HUES48 (cell line): Measurements from ENCODE around the gene IFT20.

Experiments used
- H3K27ac ChIP-seq: one replicate; pipeline ENCODE4 v1.7.0; 2013; ENCODE audit warnings: low read depth, low read length, inconsistent platforms
- H3K27me3 ChIP-seq: 2 replicates; pipeline ENCODE4 v1.6.1; 2013; ENCODE audit warnings: mild to moderate bottlenecking, low read length; ENCODE audit not compliant: control insufficient read depth, insufficient read depth
- H3K36me3 ChIP-seq: 2 replicates; pipeline ENCODE4 v1.6.1; 2013; ENCODE audit warnings: low read length; ENCODE audit not compliant: control insufficient read depth, insufficient read depth
- H3K4me1 ChIP-seq: 2 replicates; pipeline ENCODE4 v1.6.1; 2013; ENCODE audit warnings: mild to moderate bottlenecking, low read length; ENCODE audit not compliant: control insufficient read depth, insufficient read depth
- H3K4me3 ChIP-seq: 2 replicates; pipeline ENCODE4 v1.5.1; 2013; ENCODE audit warnings: mild to moderate bottlenecking, low read depth, low read length
- H3K9ac ChIP-seq: 2 replicates; pipeline ENCODE4 v1.6.1; 2013; ENCODE audit warnings: mild to moderate bottlenecking, low read depth, low read length, moderate library complexity
- H3K9me3 ChIP-seq: 2 replicates; pipeline ENCODE4 v1.6.1; 2013; ENCODE audit warnings: low read length; ENCODE audit not compliant: control insufficient read depth, insufficient read depth

IFT20 gene

DNA sequence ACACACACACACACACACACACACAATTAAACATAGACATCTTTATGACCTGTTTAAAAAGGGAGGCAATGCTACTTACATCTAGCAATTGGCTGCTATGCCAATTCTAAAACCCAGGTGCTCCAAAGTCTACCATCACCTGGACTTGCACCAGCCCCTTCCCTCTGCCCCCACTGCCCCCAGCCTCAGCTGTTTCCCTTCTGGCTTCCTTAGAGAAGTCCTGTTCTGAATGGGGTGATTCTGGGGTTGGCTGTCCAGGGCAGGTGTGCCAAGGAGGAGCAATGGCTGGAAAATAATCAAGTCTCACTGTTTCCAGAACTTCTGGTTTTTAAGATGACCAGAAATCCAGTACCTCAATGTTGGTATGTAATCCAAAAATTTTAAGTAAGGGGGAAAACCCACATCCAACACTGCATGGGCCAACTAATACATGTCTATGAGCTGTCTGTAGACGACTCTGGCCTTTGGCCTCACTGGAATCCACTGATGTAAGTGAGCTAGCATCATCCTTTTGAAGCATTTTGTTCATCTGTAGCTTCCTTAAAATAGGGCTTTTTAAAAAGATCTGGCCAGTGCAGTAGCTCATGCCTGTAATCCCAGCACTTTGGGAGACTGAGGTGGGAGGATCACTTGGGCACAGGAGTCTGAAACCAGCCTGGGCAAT, 2.1 kb downstream of the IFT20 start:
- peaks cover 7% of the 10 kb centered on the region for H3K4me1 ChIP-seq
- H3K27ac ChIP-seq = no peak overlapping the region
- no peaks in the 10 kb centered on the region for H3K27me3 ChIP-seq
- no peak overlapping the region for H3K4me3 ChIP-seq
- no peak overlapping the region for H3K9ac ChIP-seq
- peaks cover 13% of the 10 kb centered on the region for H3K36me3 ChIP-seq
- no peaks in the 10 kb centered on the region for H3K9me3 ChIP-seq

DNA sequence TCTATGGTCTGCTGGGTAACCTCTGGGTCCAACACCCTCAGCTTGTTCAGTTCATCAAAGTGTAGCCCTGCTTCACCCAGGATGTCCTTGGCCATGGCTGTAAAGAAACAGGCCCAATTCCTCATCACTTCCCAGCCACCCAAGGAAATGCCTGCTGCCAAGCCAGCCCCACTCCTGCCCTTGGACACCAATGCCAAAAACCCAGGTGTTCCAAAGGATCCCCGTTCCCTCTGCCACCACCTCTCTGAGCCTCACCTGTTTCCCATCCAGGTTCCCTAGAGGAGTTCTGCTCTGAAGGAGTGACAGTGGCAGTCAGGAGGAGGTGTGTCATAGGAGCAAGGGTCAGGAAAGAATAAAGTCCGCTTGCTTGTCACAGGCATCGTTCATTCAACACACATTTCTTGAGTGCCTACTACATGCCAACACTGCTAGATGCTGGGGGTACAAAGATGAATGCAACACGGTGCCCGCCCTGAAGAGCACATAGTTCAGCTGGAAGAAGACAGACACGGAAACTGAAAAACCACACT, 3.3 kb downstream of the IFT20 start:
- no peak overlapping the region for H3K27ac ChIP-seq
- H3K27me3 ChIP-seq = no peaks in the 10 kb centered on the region
- H3K4me3 ChIP-seq = no peak overlapping the region
- H3K9ac ChIP-seq = no peak overlapping the region
- H3K9me3 ChIP-seq = no peaks in the 10 kb centered on the region
- H3K4me1 ChIP-seq = peaks cover 5% of the 10 kb centered on the region
- peaks cover 25% of the 10 kb centered on the region for H3K36me3 ChIP-seq

DNA sequence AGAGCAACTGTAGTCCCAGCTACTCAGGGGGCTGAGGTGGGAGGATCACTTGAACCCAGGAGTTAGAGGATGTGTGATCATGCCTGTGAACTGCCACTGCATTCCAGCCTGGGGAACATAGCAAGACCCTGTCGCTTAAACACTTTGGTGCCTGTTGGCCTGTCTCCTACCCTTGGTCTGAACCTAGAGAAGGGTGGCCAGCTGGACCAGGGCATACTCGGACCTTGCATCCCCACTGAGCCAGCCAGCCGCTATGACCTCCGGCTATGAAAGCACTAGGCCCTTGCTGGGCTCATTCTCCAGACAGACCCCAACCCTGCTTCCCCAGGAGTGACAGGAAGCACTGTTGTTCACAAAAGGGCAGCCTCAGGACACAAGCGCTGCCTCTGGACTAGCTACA, 4.6 kb downstream of the IFT20 start:
- Histone ChIP-seq H3K9ac (no peak overlapping the region), H3K4me3 (no peak overlapping the region), H3K27me3 (no peaks in the 10 kb centered on the region), H3K36me3 (peaks cover 38% of the 10 kb centered on the region), H3K9me3 (no peaks in the 10 kb centered on the region), H3K4me1 (no peaks in the 10 kb centered on the region), H3K27ac (no peak overlapping the region)

DNA sequence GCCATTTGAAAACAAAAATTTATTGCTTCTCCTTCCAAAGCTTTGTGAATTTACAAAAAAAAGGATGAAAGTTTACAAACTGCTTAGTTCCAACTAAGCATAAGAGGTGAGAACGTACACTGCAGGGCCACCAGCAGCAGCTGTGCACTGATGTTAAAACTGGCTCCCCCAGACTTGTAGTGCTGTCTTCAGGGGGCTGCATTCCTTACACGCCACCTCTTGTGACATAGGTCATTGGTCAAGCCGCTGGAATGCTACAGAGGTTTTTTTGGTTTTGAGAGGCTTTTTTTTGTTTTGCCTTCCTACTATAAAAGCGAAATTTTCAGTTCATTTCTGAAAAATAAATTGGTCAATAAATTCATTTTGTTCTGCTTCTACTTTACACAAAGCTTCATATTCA, 6.9 kb downstream of the IFT20 start:
- Histone ChIP-seq H3K27ac (no peak overlapping the region), H3K9me3 (no peaks in the 10 kb centered on the region), H3K27me3 (no peaks in the 10 kb centered on the region), H3K36me3 (peaks cover 47% of the 10 kb centered on the region), H3K9ac (no peak overlapping the region), H3K4me1 (no peaks in the 10 kb centered on the region), H3K4me3 (no peak overlapping the region)

DNA sequence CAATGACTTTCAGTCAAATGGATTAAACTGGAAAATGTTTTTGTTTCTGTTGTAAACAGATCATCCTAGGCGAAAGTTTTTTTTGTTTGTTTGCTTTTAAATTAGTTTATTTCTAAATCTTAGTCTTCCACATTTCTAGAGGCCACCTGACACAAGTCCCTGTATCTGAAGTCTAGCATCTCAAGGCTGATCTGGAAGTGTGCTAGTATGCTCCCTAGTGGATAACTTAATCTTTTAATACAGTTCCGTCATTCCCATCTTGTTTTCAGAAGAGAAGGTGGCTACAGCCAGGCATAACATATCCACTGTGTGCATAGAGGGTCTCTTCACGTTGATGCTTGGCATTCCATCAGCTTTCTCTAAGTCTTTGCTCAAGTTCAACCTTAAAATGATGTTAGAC, 7.6 kb downstream of the IFT20 start:
- H3K27ac ChIP-seq = no peak overlapping the region
- peaks cover 47% of the 10 kb centered on the region for H3K36me3 ChIP-seq

DNA sequence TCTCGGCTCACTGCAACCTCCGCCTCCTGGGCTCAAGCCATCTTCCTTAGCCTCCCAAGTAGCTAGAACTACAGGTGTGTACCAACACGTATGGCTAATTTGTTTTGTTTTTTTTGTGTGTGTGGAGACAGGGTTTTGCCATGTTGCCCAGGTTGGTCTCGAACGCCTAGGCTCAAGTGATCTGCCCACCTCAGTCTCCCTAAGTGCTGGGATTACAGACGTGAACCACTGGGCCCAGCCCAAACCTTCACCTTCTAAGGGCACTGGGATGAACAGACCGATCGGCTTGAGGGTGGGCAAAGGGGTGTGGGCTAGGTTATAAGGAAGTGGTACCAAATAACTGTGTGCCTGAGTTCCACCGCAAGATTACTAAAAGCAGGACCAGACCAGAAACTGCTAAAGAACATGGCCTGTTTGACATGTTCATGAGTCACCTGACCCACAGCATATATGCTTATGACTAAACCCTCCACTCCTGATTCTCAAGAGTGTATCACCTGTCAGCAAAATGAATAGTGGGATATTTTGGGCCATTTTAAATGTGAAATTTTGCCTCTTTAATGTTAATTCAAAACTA, 8.2 kb downstream of the IFT20 start:
- H3K4me1 ChIP-seq = 0 out of 2 replicates have a peak, but pooled peaks cover 3% of the 10 kb centered on the region
- H3K9me3 ChIP-seq = no peaks in the 10 kb centered on the region
- no peak overlapping the region for H3K9ac ChIP-seq
- H3K36me3 ChIP-seq = peaks cover 51% of the 10 kb centered on the region
- no peak overlapping the region for H3K4me3 ChIP-seq
- no peak overlapping the region for H3K27ac ChIP-seq
- no peaks in the 10 kb centered on the region for H3K27me3 ChIP-seq

More for the DNA sequence above, 7.6 kb downstream of the IFT20 start:
- no peaks in the 10 kb centered on the region for H3K27me3 ChIP-seq
- H3K9ac ChIP-seq = no peak overlapping the region
- H3K4me3 ChIP-seq = no peak overlapping the region
- no peaks in the 10 kb centered on the region for H3K9me3 ChIP-seq
- no peaks in the 10 kb centered on the region for H3K4me1 ChIP-seq

DNA sequence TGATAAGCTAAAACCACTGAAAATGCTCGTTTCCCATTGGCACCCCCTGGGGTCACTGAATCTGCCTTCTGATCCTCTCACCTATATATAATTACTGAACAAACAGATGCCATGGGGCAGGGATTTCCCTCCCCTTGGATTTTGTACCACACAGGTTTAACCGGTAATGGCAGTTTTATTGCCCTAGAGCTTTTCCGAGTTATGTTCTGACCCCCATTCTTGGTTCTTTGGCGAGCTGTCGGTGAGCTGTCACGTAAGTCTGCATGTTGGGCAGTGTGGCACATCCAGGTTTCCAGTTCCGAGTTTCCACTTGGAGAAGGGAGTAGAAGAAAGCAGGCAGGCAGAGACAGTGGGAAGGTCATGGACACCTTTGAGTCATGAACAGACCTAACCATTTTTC, 9.2 kb downstream of the IFT20 start:
- Histone ChIP-seq H3K9me3 (no peaks in the 10 kb centered on the region), H3K27me3 (no peaks in the 10 kb centered on the region), H3K4me1 (peaks cover 5% of the 10 kb centered on the region), H3K36me3 (peaks cover 54% of the 10 kb centered on the region), H3K27ac (no peak overlapping the region), H3K9ac (no peak overlapping the region), H3K4me3 (no peak overlapping the region)

DNA sequence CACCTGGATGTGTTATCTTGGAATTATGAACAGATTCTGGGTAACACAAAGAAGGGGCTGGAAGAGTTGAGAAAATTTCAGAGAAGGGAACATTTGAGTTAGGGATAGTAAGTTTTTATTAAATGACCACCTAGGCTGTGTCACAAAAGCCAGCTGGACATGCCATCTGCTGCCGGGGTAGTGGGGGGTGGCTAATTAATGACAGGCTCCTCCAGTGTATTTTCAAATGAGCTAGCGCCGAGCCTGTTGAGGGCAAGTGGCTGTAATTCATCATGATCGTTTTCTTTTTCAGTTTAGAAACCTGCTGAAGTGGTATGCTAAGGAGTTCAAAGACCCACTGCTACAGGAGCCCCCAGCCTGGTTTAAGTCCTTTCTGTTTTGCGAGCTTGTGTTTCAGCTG, 10.1 kb downstream of the IFT20 start:
- no peak overlapping the region for H3K4me3 ChIP-seq
- no peak overlapping the region for H3K9ac ChIP-seq
- peaks cover 63% of the 10 kb centered on the region for H3K36me3 ChIP-seq
- no peaks in the 10 kb centered on the region for H3K27me3 ChIP-seq
- peaks cover 14% of the 10 kb centered on the region for H3K4me1 ChIP-seq
- no peak overlapping the region for H3K27ac ChIP-seq
- no peaks in the 10 kb centered on the region for H3K9me3 ChIP-seq

DNA sequence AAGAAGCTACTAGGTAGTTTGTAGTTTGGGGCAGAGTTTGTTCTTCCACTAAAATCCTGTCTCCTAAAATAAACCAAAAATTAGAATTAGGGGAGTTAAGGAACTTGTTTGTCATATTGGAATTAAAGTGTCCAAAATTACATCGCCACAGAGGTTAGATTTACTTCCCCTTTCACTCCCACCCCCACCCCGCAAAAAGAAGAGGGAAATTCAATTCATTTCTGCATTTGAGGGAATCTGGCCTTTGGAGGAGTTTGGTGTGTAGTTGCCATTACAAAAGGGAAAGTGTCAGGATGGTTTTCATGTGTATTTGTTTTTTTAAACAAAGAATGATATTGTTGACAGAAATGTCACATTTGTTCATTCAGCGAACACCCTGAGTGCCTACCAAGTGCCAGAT, 10.5 kb downstream of the IFT20 start:
- H3K36me3 ChIP-seq = peaks cover 64% of the 10 kb centered on the region

DNA sequence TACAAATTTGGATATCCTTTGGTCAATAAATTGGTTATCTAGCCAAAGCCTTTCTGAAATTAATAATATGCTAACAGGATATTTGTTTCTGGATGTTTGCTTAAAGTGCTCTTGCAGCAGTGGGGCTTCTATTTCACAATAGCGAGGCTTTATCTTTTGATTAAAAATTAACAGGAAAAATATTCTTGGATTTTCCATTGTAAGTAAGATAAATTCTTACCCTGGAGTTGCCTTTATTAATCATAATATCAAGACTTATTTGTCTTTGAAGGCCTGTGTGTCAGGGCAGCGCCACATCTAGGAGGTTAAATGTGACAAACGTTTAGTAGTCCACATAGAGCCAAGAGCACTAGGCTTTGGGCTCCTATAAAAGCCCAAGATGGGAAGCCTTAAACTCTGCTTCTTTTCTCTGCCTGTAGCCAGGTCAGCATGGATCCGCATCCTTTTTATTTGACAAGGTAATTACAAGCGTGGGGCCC, 11.0 kb downstream of the IFT20 start:
- Histone ChIP-seq H3K36me3 (peaks cover 62% of the 10 kb centered on the region), H3K27ac (no peak overlapping the region), H3K9me3 (no peaks in the 10 kb centered on the region), H3K4me3 (no peak overlapping the region), H3K27me3 (no peaks in the 10 kb centered on the region), H3K9ac (no peak overlapping the region), H3K4me1 (peaks cover 14% of the 10 kb centered on the region)

More for the DNA sequence above, 10.5 kb downstream of the IFT20 start:
- no peak overlapping the region for H3K9ac ChIP-seq
- no peak overlapping the region for H3K27ac ChIP-seq
- H3K27me3 ChIP-seq = no peaks in the 10 kb centered on the region
- H3K4me1 ChIP-seq = peaks cover 14% of the 10 kb centered on the region
- H3K4me3 ChIP-seq = no peak overlapping the region
- H3K9me3 ChIP-seq = no peaks in the 10 kb centered on the region
